NCI-H2227 (cell line): ENCODE results near the gene CTBP1.

Experiments
- DNase-seq: peaks from one replicate; lab custom pipeline; 2025; ENCODE audit not compliant: unreplicated experiment; lab: John Stamatoyannopoulos, UW

Gene CTBP1

GRCh38 chr4:1177274-1178141, 71.4 kb downstream of the CTBP1 start:
- no peak for DNase-seq

- no peak for DNase-seq
These were observed 72.3 kb downstream of the CTBP1 start for GRCh38 chr4:1176398-1177273.

GRCh38 chr4:1175635-1176229, 73.2 kb downstream of the CTBP1 start:
- no peak for DNase-seq

- no peak for DNase-seq
These were observed 73.8 kb downstream of the CTBP1 start for GRCh38 chr4:1174941-1175634.

- DNase-seq: no peak
These were observed 75.8 kb downstream of the CTBP1 start for GRCh38 chr4:1172971-1173757.

- no peak for DNase-seq
These were observed 76.6 kb downstream of the CTBP1 start, which contains the start of gene SPON2 for GRCh38 chr4:1172228-1172851. Gene SPON2, minus strand, starts transcription at chr4:1172583.

- peak; percentile 22 for DNase-seq
These were observed 77.4 kb downstream of the CTBP1 start for GRCh38 chr4:1171311-1172227.

GRCh38 chr4:1170976-1171310, 78.0 kb downstream of the CTBP1 start:
- DNase-seq: no peak

- DNase-seq: no peak
These were observed 78.6 kb downstream of the CTBP1 start for GRCh38 chr4:1170156-1170975.

- DNase-seq: no peak
These were observed 79.2 kb downstream of the CTBP1 start for GRCh38 chr4:1169691-1170096.

GRCh38 chr4:1169171-1169671, 79.7 kb downstream of the CTBP1 start:
- no peak for DNase-seq

- no peak for DNase-seq
These were observed 80.5 kb downstream of the CTBP1 start for GRCh38 chr4:1168191-1169101.

GRCh38 chr4:1167244-1167949, 81.5 kb downstream of the CTBP1 start:
- peak; percentile 85 for DNase-seq

- no peak for DNase-seq
These were observed 82.3 kb downstream of the CTBP1 start for GRCh38 chr4:1166509-1167243.

- DNase-seq: no peak
These were observed 83.9 kb downstream of the CTBP1 start for GRCh38 chr4:1164956-1165545.
